ENCODE measurements around the gene TRIM32. TPM values are rescaled to one million over a fixed set of nuclear protein-coding genes. Genes with fewer than 3 reads are reported as not detected.

Gene TRIM32
- polyA plus RNA-seq, 1 of the 3 experiments (the other 2 are of a cell fraction), result 10.2 TPM

- no peak overlapping the region for H3K9ac ChIP-seq
- H3K9me3 ChIP-seq, result no peaks in the 10 kb centered on the region
- peaks cover 8 to 19% of the 10 kb centered on the region in 2 experiments for H3K36me3 ChIP-seq (replicated peaks in 1 of 2; ENCODE audit: control insufficient read depth in 1 of 2, insufficient read depth in 2 of 2, low read length in 1 of 2)
- H3K79me2 ChIP-seq (ENCODE audit: insufficient read depth), result peaks cover 91% of the 10 kb centered on the region
- H2AFZ ChIP-seq (ENCODE audit: low read depth), result no peak overlapping the region
- H4K20me1 ChIP-seq (ENCODE audit: insufficient read depth), result peaks cover 48% of the 10 kb centered on the region
- H3K4me2 ChIP-seq, result no peak overlapping the region
- no peaks in the 10 kb centered on the region for H3K9me2 ChIP-seq
- WGBS (ENCODE audit: low lambda C conversion rate), result 73% methylated on average over 3 of the region's 3 CpGs
- no peak for DNase-seq
- H3K4me1 ChIP-seq (ENCODE audit: control insufficient read depth in 1 of 2, insufficient read depth in 2 of 2, low read depth in 1 of 2, low read length in 1 of 2), result peaks cover 17 to 24% of the 10 kb centered on the region in 2 experiments; a peak in 3 of 4 replicates
- no peak overlapping the region for H3K4me3 ChIP-seq (ENCODE audit: low read depth in 2 of 2, low read length in 1 of 2)
- ChIA-PET POLR2A (no interaction called here), CTCF (interaction anchor here (1.5 kb wide), 1 partner anchor 34 kb away, joined by 3 read pairs; no protein-coding TSS in a partner anchor)
- no peaks in the 10 kb centered on the region for H3K27me3 ChIP-seq (ENCODE audit: insufficient read depth)
- TF ChIP-seq NFIC (IDR thresholded peaks at IDR 0.05; ENCODE audit: borderline replicate concordance) (no peak), FOSL2 (IDR thresholded peaks at IDR 0.05; ENCODE audit: borderline replicate concordance, low read depth) (no peak), SMC3 (IDR thresholded peaks at IDR 0.05; ENCODE audit: low read depth, low read length) (no peak), POLR2AphosphoS5 (IDR thresholded peaks at IDR 0.05; ENCODE audit: low read depth, low read length) (no peak), GABPA (IDR thresholded peaks at IDR 0.05; ENCODE audit: low read depth) (no peak), NRF1 (IDR thresholded peaks at IDR 0.05; ENCODE audit: low read depth, low read length) (no peak), TCF12 (IDR thresholded peaks at IDR 0.05) (no peak), MAX (IDR thresholded peaks at IDR 0.05; ENCODE audit: low read depth) (no peak), EZH2phosphoT487 (IDR thresholded peaks at IDR 0.05; ENCODE audit: borderline replicate concordance, low read depth) (no peak), RAD21 (IDR thresholded peaks at IDR 0.05; ENCODE audit: low read length) (no peak), GATA2 (CRISPR knock-in tag; IDR thresholded peaks at IDR 0.05) (no peak), TAF1 (IDR thresholded peaks at IDR 0.05; ENCODE audit: borderline replicate concordance, low read depth, low read length) (no peak), JUND (IDR thresholded peaks at IDR 0.05) (no peak), RCOR1 (IDR thresholded peaks at IDR 0.05; ENCODE audit: low read length) (no peak), RXRA (IDR thresholded peaks at IDR 0.05; ENCODE audit: borderline replicate concordance, low read depth) (no peak), USF1 (IDR thresholded peaks at IDR 0.05; ENCODE audit: borderline replicate concordance, low read depth) (no peak)
- TF ChIP-seq, protein P1, sequence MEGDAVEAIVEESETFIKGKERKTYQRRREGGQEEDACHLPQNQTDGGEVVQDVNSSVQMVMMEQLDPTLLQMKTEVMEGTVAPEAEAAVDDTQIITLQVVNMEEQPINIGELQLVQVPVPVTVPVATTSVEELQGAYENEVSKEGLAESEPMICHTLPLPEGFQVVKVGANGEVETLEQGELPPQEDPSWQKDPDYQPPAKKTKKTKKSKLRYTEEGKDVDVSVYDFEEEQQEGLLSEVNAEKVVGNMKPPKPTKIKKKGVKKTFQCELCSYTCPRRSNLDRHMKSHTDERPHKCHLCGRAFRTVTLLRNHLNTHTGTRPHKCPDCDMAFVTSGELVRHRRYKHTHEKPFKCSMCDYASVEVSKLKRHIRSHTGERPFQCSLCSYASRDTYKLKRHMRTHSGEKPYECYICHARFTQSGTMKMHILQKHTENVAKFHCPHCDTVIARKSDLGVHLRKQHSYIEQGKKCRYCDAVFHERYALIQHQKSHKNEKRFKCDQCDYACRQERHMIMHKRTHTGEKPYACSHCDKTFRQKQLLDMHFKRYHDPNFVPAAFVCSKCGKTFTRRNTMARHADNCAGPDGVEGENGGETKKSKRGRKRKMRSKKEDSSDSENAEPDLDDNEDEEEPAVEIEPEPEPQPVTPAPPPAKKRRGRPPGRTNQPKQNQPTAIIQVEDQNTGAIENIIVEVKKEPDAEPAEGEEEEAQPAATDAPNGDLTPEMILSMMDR (IDR thresholded peaks at IDR 0.05), result no peak
- TF ChIP-seq, protein P2, sequence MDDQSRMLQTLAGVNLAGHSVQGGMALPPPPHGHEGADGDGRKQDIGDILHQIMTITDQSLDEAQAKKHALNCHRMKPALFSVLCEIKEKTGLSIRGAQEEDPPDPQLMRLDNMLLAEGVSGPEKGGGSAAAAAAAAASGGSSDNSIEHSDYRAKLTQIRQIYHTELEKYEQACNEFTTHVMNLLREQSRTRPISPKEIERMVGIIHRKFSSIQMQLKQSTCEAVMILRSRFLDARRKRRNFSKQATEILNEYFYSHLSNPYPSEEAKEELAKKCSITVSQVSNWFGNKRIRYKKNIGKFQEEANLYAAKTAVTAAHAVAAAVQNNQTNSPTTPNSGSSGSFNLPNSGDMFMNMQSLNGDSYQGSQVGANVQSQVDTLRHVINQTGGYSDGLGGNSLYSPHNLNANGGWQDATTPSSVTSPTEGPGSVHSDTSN (IDR thresholded peaks at IDR 0.05), result no peak
- TF ChIP-seq, protein P3, sequence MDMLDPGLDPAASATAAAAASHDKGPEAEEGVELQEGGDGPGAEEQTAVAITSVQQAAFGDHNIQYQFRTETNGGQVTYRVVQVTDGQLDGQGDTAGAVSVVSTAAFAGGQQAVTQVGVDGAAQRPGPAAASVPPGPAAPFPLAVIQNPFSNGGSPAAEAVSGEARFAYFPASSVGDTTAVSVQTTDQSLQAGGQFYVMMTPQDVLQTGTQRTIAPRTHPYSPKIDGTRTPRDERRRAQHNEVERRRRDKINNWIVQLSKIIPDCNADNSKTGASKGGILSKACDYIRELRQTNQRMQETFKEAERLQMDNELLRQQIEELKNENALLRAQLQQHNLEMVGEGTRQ (IDR thresholded peaks at IDR 0.05; ENCODE audit: borderline replicate concordance, low read depth, low read length), result no peak
- H3K27ac ChIP-seq (ENCODE audit: low read depth in 2 of 2, low read length in 1 of 2), result no peak overlapping the region
- H3F3A ChIP-seq (replicated peaks; ENCODE audit: insufficient read depth), result peaks cover 3% of the 10 kb centered on the region
These were observed 4.5 kb downstream of the TRIM32 start for GRCh38 chr9:116691607-116692006.
